Upper lobe of left lung (tissue), 4 donors: ENCODE data around the gene DPPA2.

Experiments used
- CTCF ChIP-seq, 6 experiments: fragments of 450-650 bp in 4 of 6; fragments of 200-600 bp in 2 of 6; sonication (generic) in 2 of 6; IDR thresholded peaks; one replicate each; pipeline ENCODE4 v1.5.1; 2016 to 2019; ENCODE audit warnings: antibody characterized with exemption in 6 of 6
- EP300 ChIP-seq, 4 donors: sonication (generic); formaldehyde crosslinking; IDR thresholded peaks; one replicate each; pipeline ENCODE4 v1.5.1; 2017; ENCODE audit warnings: antibody characterized with exemption in 4 of 4, control low read depth in 2 of 4
- POLR2A ChIP-seq, 4 donors: fragments of 450-650 bp; IDR thresholded peaks; one replicate each; pipeline ENCODE4 v1.5.1; 2016 to 2017; ENCODE audit warnings: antibody characterized with exemption in 4 of 4, mild to moderate bottlenecking in 2 of 4

GRCh38 chr3:109328202-109328601 is 11.9 kb upstream of the DPPA2 start:
- TF ChIP-seq CTCF (IDR thresholded peaks at IDR 0.05) (no peak), EP300 (IDR thresholded peaks at IDR 0.05) (no peak), POLR2A (IDR thresholded peaks at IDR 0.05) (no peak)
